ENCODE results near the gene RPEL1. TPM values are rescaled to one million over a fixed set of nuclear protein-coding genes. Genes with fewer than 3 reads are reported as not detected.

The RPEL1 gene
- total and polyA plus RNA-seq, 7 experiments from 2014 or later = not detected

DNA sequence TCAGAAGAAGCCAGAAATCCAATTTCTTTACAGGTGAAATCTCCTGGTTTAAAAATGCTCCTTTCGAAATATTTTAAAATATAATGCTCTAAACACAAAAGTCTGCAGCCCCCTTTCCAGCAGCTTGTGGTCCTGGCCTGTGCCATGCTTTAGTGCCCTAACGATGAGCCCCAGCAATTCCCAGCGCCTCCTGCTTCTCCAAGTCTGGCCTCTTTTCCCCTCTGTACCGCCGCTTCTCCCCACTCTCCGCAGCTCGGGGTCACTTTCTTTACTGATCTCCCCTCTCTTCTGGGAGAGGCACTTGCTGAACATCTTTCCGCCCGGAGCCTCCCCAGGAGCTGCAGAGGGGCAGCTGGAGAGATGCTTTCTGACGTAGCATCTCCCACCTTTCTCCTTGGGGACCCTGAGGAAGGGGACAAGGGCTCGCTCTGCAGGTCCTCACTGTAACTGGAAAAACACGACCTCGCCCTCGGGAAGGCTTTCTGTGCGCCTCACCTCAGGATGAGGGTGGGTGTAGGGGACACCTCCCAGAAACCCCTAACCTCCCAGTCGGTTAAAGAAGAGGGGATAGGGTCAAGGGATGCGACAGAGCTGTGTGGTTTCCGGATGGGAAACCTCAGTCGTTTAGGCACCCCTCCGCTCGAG, 30.7 kb downstream of the RPEL1 start:
- peaks cover 56 to 75% (median 61%) of the 10 kb centered on the region in 5 donors for H3K27me3 Mint-ChIP-seq

DNA sequence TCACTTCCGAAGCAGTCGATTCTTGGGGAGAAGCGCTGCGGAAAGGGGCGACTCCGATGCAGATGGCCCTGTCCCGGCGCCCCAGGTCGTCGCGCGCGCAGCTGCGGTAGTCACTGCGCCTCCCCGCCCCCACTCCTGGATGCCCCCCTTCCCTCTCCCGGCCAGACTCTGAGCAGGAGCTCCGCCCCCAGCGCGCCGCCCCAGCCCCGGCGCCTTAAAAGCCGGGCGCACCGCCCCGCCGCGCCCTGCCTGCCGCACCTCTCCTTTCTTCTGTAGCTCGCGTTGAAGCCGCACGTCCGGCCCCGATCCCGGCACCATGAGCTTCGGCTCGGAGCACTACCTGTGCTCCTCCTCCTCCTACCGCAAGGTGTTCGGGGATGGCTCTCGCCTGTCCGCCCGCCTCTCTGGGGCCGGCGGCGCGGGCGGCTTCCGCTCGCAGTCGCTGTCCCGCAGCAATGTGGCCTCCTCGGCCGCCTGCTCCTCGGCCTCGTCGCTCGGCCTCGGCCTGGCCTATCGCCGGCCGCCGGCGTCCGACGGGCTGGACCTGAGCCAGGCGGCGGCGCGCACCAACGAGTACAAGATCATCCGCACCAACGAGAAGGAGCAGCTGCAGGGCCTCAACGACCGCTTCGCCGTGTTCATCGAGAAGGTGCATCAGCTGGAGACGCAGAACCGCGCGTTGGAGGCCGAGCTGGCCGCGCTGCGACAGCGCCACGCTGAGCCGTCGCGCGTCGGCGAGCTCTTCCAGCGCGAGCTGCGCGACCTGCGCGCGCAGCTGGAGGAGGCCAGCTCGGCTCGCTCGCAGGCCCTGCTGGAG, 31.4 kb downstream of the RPEL1 start, which contains the start of gene INA:
Gene INA (plus strand): TSS at position 243 of the 817 bp plus-strand sequence. CDS start 74 bp downstream, at position 317.
- H3K4me1 Mint-ChIP-seq = peaks cover 4 to 14% (median 8%) of the 10 kb centered on the region in 7 donors
- peaks cover 0 to 10% of the 10 kb centered on the region in 2 donors for H3K27me3 ChIP-seq (ENCODE audit: control insufficient read depth in 2 of 2, insufficient read depth in 2 of 2, low read length in 2 of 2)
- H3K27ac ChIP-seq (ENCODE audit: low read depth, low read length) = no peak within 1 kb of the TSS
- intact Hi-C loops (cut with micrococcal nuclease) = no loop called here
- ATAC-seq (no peak), DNase-seq (peak in 1 of 9 donors; percentile 35)
- H3K36me3 ChIP-seq (ENCODE audit: control insufficient read depth in 2 of 3, insufficient read depth in 3 of 3, low read length in 3 of 3) = no peaks in the 10 kb centered on the region
- H3K9me3 ChIP-seq (ENCODE audit: control insufficient read depth in 2 of 3, low read length in 3 of 3) = peaks cover 0 to 5% (median 0%) of the 10 kb centered on the region in 3 experiments
- H3K4me3 ChIP-seq (ENCODE audit: low read length) = no peak within 1 kb of the TSS
- peak within 1 kb of the TSS in 9 of 10 donors; percentile 27 to 74 (median 53) for H3K4me3 Mint-ChIP-seq
- peaks cover 0 to 11% (median 6%) of the 10 kb centered on the region in 11 donors for H3K9me3 Mint-ChIP-seq
- ChIA-PET POLR2A (interaction anchor here (0.6 kb wide), 1 partner anchor 1106 kb away, joined by 4 read pairs; no protein-coding TSS in a partner anchor), CTCF (no interaction called here)
- H3K4me1 ChIP-seq (ENCODE audit: control insufficient read depth in 2 of 2, insufficient read depth in 2 of 2, low read length in 2 of 2) = no peaks in the 10 kb centered on the region
- peak within 1 kb of the TSS in 1 of 9 donors; percentile 23 for H3K27ac Mint-ChIP-seq
- H3K27me3 Mint-ChIP-seq = peaks cover 59 to 75% (median 66%) of the 10 kb centered on the region in 5 donors
- H3K36me3 Mint-ChIP-seq = peaks cover 0 to 6% (median 3%) of the 10 kb centered on the region in 5 donors

More for the DNA sequence above, 30.7 kb downstream of the RPEL1 start:
- intact Hi-C loops (cut with micrococcal nuclease) = no loop called here
- Mint-ChIP-seq H3K4me3 (peak overlapping the region in 8 of 10 donors; percentile 27 to 74 (median 50)), H3K36me3 (peaks cover 0 to 6% (median 3%) of the 10 kb centered on the region in 5 donors), H3K27ac (no peak overlapping the region), H3K4me1 (peaks cover 4 to 11% (median 6%) of the 10 kb centered on the region in 7 donors), H3K9me3 (peaks cover 0 to 11% (median 6%) of the 10 kb centered on the region in 11 donors)
- Histone ChIP-seq H3K36me3 (ENCODE audit: control insufficient read depth in 2 of 3, insufficient read depth in 3 of 3, low read length in 3 of 3) (no peaks in the 10 kb centered on the region), H3K27ac (ENCODE audit: low read depth, low read length) (no peak overlapping the region), H3K4me3 (ENCODE audit: low read length) (no peak overlapping the region), H3K4me1 (ENCODE audit: control insufficient read depth in 2 of 2, insufficient read depth in 2 of 2, low read length in 2 of 2) (no peaks in the 10 kb centered on the region), H3K9me3 (ENCODE audit: control insufficient read depth in 2 of 3, low read length in 3 of 3) (peaks cover 0 to 5% (median 0%) of the 10 kb centered on the region in 3 experiments), H3K27me3 (ENCODE audit: control insufficient read depth in 2 of 2, insufficient read depth in 2 of 2, low read length in 2 of 2) (peaks cover 0 to 10% of the 10 kb centered on the region in 2 donors)
- CTCF ChIA-PET = no interaction called here
- DNase-seq (no peak), ATAC-seq (no peak)
- POLR2A ChIA-PET = no interaction called here

DNA sequence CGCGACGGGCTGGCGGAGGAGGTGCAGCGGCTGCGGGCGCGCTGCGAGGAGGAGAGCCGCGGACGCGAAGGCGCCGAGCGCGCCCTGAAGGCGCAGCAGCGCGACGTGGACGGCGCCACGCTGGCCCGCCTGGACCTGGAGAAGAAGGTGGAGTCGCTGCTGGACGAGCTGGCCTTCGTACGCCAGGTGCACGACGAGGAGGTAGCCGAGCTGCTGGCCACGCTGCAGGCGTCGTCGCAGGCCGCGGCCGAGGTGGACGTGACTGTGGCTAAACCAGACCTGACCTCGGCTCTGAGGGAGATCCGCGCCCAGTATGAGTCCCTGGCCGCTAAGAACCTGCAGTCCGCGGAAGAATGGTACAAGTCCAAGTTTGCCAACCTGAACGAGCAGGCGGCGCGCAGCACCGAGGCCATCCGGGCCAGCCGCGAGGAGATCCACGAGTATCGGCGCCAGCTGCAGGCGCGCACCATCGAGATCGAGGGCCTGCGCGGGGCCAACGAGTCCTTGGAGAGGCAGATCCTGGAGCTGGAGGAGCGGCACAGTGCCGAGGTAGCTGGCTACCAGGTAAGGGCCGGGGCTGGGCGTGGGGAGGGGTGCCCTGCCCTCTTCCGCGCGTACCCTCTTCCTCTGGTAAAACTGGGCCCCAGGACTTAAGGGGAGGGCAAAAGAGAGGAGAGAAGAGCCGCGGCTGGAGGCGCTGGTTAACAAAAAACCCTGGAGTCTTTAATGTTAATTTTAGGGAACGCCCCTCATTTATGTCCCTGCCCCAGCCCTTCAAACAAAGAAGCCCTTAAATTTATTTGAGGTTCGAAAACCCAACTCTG, 32.2 kb downstream of the RPEL1 start:
- no peak overlapping the region for H3K4me3 ChIP-seq (ENCODE audit: low read length)
- POLR2A ChIA-PET = interaction anchor here (0.6 kb wide), 1 partner anchor 1107 kb away, joined by 4 read pairs; no protein-coding TSS in a partner anchor
- H3K27me3 ChIP-seq (ENCODE audit: control insufficient read depth in 2 of 2, insufficient read depth in 2 of 2, low read length in 2 of 2) = peaks cover 0 to 10% of the 10 kb centered on the region in 2 donors
- H3K4me1 ChIP-seq (ENCODE audit: control insufficient read depth in 2 of 2, insufficient read depth in 2 of 2, low read length in 2 of 2) = no peaks in the 10 kb centered on the region
- Mint-ChIP-seq H3K27me3 (peaks cover 61 to 72% (median 70%) of the 10 kb centered on the region in 5 donors), H3K4me1 (peaks cover 4 to 14% (median 8%) of the 10 kb centered on the region in 7 donors), H3K4me3 (peak overlapping the region in 2 of 10 donors; percentile 69 to 73), H3K9me3 (peaks cover 0 to 11% (median 6%) of the 10 kb centered on the region in 11 donors), H3K36me3 (peaks cover 0 to 6% (median 3%) of the 10 kb centered on the region in 5 donors), H3K27ac (no peak overlapping the region)
- H3K9me3 ChIP-seq (ENCODE audit: control insufficient read depth in 2 of 3, low read length in 3 of 3) = peaks cover 0 to 5% (median 0%) of the 10 kb centered on the region in 3 experiments
- ATAC-seq (no peak), DNase-seq (no peak)
- CTCF ChIA-PET = no interaction called here
- intact Hi-C loops (cut with micrococcal nuclease) = loop anchor here in 1 of 2 donors (2.0 kb wide), 1 partner anchor 13 kb away; no protein-coding TSS in a partner anchor
- no peak overlapping the region for H3K27ac ChIP-seq (ENCODE audit: low read depth, low read length)
- H3K36me3 ChIP-seq (ENCODE audit: control insufficient read depth in 2 of 3, insufficient read depth in 3 of 3, low read length in 3 of 3) = no peaks in the 10 kb centered on the region

DNA sequence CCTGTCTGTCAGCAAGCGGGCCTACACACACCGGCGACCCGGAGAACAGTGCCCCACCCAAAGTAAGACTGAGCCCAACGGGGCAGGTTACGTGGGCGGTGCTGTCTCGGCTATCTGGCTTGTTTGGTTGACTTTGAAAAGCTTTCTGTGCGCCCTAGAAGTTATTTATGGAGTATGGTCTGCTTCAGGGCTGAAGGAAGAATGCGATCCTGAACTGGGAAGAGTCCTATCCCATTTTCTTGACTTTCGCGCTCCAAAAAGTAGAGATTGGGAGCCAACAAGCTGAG, 32.8 kb downstream of the RPEL1 start:
- no peak overlapping the region for H3K4me3 ChIP-seq (ENCODE audit: low read length)
- H3K9me3 ChIP-seq (ENCODE audit: control insufficient read depth in 2 of 3, low read length in 3 of 3) = peaks cover 0 to 5% (median 0%) of the 10 kb centered on the region in 3 experiments
- H3K27me3 ChIP-seq (ENCODE audit: control insufficient read depth in 2 of 2, insufficient read depth in 2 of 2, low read length in 2 of 2) = peaks cover 0 to 10% of the 10 kb centered on the region in 2 donors
- Mint-ChIP-seq H3K27ac (no peak overlapping the region), H3K4me3 (peak overlapping the region in 5 of 10 donors; percentile 45 to 74 (median 57)), H3K27me3 (peaks cover 63 to 76% (median 70%) of the 10 kb centered on the region in 5 donors), H3K9me3 (peaks cover 0 to 11% (median 6%) of the 10 kb centered on the region in 11 donors), H3K4me1 (peaks cover 4 to 14% (median 8%) of the 10 kb centered on the region in 7 donors), H3K36me3 (peaks cover 0 to 6% (median 3%) of the 10 kb centered on the region in 5 donors)
- H3K27ac ChIP-seq (ENCODE audit: low read depth, low read length) = no peak overlapping the region
- ATAC-seq = no peak
- CTCF ChIA-PET = no interaction called here
- H3K36me3 ChIP-seq (ENCODE audit: control insufficient read depth in 2 of 3, insufficient read depth in 3 of 3, low read length in 3 of 3) = no peaks in the 10 kb centered on the region
- DNase-seq = no peak
- POLR2A ChIA-PET = no interaction called here
- H3K4me1 ChIP-seq (ENCODE audit: control insufficient read depth in 2 of 2, insufficient read depth in 2 of 2, low read length in 2 of 2) = no peaks in the 10 kb centered on the region
- intact Hi-C loops (cut with micrococcal nuclease) = loop anchor here in 1 of 2 donors (2.0 kb wide), 1 partner anchor 14 kb away; no protein-coding TSS in a partner anchor

DNA sequence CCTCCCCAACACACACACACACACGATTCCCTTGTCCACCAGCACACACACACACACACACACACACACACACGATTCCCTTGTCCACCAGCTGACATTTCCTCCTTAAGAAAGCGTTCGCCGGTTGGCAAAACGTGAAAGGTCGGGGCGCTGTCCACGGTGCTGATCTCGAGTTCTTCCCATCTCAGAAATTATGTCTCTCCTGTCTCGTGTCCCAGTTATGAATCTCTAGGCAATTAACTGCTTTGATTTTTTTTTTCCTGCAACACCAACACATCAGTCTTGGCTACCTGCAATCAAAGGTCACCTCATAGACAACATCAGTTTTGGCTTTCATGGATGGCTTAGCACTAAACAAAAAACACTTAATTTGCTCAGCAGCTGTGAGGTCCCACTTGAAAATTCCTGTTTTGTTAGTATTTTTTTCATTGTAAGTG, 33.2 kb downstream of the RPEL1 start:
- peaks cover 0 to 10% of the 10 kb centered on the region in 2 donors for H3K27me3 ChIP-seq (ENCODE audit: control insufficient read depth in 2 of 2, insufficient read depth in 2 of 2, low read length in 2 of 2)
- Mint-ChIP-seq H3K9me3 (peaks cover 0 to 11% (median 6%) of the 10 kb centered on the region in 11 donors), H3K4me1 (peaks cover 4 to 14% (median 8%) of the 10 kb centered on the region in 7 donors), H3K36me3 (peaks cover 0 to 6% (median 3%) of the 10 kb centered on the region in 5 donors), H3K27me3 (peaks cover 64 to 78% (median 68%) of the 10 kb centered on the region in 5 donors), H3K27ac (peak overlapping the region in 1 of 9 donors; percentile 67), H3K4me3 (peak overlapping the region; percentile 30 to 74 (median 55))
- H3K27ac ChIP-seq (ENCODE audit: low read depth, low read length) = no peak overlapping the region
- ATAC-seq = no peak
- H3K9me3 ChIP-seq (ENCODE audit: control insufficient read depth in 2 of 3, low read length in 3 of 3) = peaks cover 0 to 5% (median 0%) of the 10 kb centered on the region in 3 experiments
- DNase-seq = peak in 7 of 9 donors; percentile 13 to 55 (median 31)
- no peaks in the 10 kb centered on the region for H3K36me3 ChIP-seq (ENCODE audit: control insufficient read depth in 2 of 3, insufficient read depth in 3 of 3, low read length in 3 of 3)
- POLR2A ChIA-PET = interaction anchor here (0.6 kb wide), 1 partner anchor 210 kb away, joined by 3 read pairs; no protein-coding TSS in a partner anchor
- CTCF ChIA-PET = no interaction called here
- intact Hi-C loops (cut with micrococcal nuclease) = loop anchor here (1.0 to 2.0 kb wide), 2 partner anchors 14 kb away; no protein-coding TSS in a partner anchor
- no peak overlapping the region for H3K4me3 ChIP-seq (ENCODE audit: low read length)
- H3K4me1 ChIP-seq (ENCODE audit: control insufficient read depth in 2 of 2, insufficient read depth in 2 of 2, low read length in 2 of 2) = no peaks in the 10 kb centered on the region

All from naive thymus-derived CD4-positive, alpha-beta T cell (primary cell).